Measurements from ENCODE around the gene CPLX3. TPM values are rescaled to one million over a fixed set of nuclear protein-coding genes. Genes with fewer than 3 reads are reported as not detected.
A peak's percentile ranks its signal among the peaks of the same experiment; 100 is the strongest.

CPLX3 gene
- total and polyA plus RNA-seq, 5 donors from 2014 or later = 0.35 TPM; not detected in 4

DNA sequence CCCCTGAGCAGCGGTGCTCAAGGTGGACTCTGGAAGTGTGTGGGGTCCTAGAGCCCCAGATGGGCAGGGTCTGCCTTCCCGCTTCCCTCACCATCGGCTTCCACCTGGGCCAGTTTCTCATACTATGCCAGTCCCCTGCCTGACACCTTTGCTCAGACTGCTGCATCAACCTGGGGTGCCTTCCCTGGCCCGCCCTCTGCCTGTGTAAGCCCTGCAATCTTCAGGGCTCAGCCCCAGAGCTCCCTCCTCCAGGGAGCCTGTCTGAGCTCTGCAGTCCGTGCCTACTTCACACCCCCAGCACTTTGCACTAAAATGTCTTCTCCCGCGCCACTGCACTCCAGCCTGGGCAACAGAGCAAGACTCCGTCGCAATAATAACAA, 31.5 kb upstream of the CPLX3 start:
- H3K36me3 ChIP-seq (ENCODE audit: control insufficient read depth, insufficient read depth, low read length) = peaks cover 22% of the 10 kb centered on the region

DNA sequence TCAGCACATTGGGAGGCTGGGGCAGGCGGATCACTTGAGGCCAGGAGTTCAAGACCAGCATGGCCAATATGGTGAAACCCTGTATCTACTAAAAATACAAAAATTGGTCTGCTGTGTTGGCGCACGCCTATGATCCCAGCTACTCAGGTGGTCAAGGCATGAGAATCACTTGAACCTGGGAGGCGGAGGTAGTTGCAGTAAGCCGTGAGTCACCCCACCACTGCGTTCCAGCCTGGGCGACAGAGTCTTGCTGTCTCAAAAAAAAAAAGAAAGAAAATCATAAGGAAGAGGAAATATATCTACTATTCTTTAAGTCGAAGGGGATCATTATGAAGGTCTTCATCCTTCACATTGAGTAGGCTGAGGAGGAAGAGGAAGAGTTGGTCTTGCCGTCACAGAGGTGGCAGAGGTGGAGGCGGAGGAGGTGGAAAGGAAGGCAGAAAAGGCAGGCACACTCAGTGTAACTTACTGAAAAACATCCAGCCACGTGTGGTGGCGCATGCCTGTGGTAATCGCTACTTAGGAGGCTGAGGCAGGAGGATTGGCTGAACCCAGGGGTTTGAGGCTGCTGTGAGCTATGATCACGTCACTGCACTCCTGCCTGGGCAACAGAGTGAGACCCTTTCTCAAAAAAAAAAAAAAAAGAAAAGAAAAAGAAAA, 30.3 kb upstream of the CPLX3 start:
- DNase-seq (peak in 2 of 3 donors; percentile 46 to 81), ATAC-seq (ENCODE audit: low read depth in 2 of 2) (peak; percentile 28 to 35)
- H3K4me3 ChIP-seq (ENCODE audit: low read depth, low read length) = peak overlapping the region; percentile 41
- no peaks in the 10 kb centered on the region for H3K27me3 ChIP-seq (ENCODE audit: control insufficient read depth, insufficient read depth, low read length)
- peaks cover 0 to 1% (median 0%) of the 10 kb centered on the region in 7 donors for H3K9me3 Mint-ChIP-seq
- H3K36me3 ChIP-seq (ENCODE audit: control insufficient read depth, insufficient read depth, low read length) = peaks cover 33% of the 10 kb centered on the region
- H3K4me1 Mint-ChIP-seq = peaks cover 27 to 88% (median 57%) of the 10 kb centered on the region in 4 donors
- peak overlapping the region; percentile 80 to 97 (median 88) for H3K27ac Mint-ChIP-seq
- no peaks in the 10 kb centered on the region for H3K27me3 Mint-ChIP-seq
- no peaks in the 10 kb centered on the region for H3K9me3 ChIP-seq (ENCODE audit: control insufficient read depth in 2 of 2, low read length in 2 of 2)
- peak overlapping the region; percentile 95 for H3K27ac ChIP-seq (ENCODE audit: insufficient read depth, low read length, poor library complexity, severe bottlenecking)
- H3K4me3 Mint-ChIP-seq = peak overlapping the region; percentile 64 to 85 (median 73)
- peaks cover 26% of the 10 kb centered on the region for H3K36me3 Mint-ChIP-seq
- H3K4me1 ChIP-seq (ENCODE audit: control insufficient read depth, insufficient read depth, low read length, poor library complexity, severe bottlenecking) = peaks cover 95% of the 10 kb centered on the region

More for the DNA sequence above, 31.5 kb upstream of the CPLX3 start:
- no peak overlapping the region for H3K4me3 ChIP-seq (ENCODE audit: low read depth, low read length)
- H3K27ac ChIP-seq (ENCODE audit: insufficient read depth, low read length, poor library complexity, severe bottlenecking) = peak overlapping the region; percentile 95
- no peak for DNase-seq
- H3K27me3 ChIP-seq (ENCODE audit: control insufficient read depth, insufficient read depth, low read length) = no peaks in the 10 kb centered on the region
- no peaks in the 10 kb centered on the region for H3K9me3 ChIP-seq (ENCODE audit: control insufficient read depth in 2 of 2, low read length in 2 of 2)
- Mint-ChIP-seq H3K36me3 (peaks cover 21% of the 10 kb centered on the region), H3K4me1 (peaks cover 29 to 93% (median 59%) of the 10 kb centered on the region in 4 donors), H3K27me3 (no peaks in the 10 kb centered on the region), H3K4me3 (peak overlapping the region; percentile 66 to 90 (median 86)), H3K9me3 (peaks cover 0 to 1% (median 0%) of the 10 kb centered on the region in 7 donors), H3K27ac (peak overlapping the region; percentile 80 to 95 (median 93))
- no peak for ATAC-seq (ENCODE audit: low read depth in 2 of 2)
- peaks cover 100% of the 10 kb centered on the region for H3K4me1 ChIP-seq (ENCODE audit: control insufficient read depth, insufficient read depth, low read length, poor library complexity, severe bottlenecking)

DNA sequence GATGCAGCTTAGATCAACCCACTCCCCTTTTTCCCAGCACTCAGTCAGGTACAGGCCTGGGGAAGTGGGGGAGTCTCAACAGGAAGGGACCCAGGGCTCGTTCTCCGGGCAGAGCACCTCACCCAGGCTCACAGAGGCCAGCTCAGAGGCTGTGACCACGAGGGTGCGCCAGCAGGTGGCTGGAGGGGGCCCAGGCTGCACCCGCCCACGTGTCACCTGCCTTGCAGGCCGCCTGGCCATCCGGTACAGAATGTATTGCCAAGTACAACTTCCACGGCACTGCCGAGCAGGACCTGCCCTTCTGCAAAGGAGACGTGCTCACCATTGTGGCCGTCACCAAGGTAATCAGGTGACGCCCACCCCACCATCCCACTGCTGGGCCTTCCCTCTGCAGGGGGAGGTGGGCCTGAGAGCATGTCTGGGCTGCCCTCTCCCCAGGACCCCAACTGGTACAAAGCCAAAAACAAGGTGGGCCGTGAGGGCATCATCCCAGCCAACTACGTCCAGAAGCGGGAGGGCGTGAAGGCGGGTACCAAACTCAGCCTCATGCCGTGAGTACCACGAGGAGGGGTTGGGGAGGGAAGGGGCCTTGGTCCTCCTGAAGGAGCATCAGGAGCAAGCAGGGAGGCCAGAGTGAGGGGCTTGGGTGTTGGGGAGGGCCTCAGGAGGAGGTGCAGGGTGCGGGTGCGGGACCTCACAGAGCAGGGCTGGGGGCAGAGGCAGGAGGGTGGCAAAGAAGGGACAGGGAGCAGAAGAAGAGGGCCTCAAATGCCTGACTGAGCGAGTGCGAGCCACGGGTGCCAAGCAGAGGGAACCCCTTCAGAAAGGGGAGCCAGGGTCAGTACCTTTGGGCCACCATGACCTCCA, 27.8 kb upstream of the CPLX3 start:
- ATAC-seq (ENCODE audit: low read depth in 2 of 2) (no peak), DNase-seq (no peak)
- Histone ChIP-seq H3K4me1 (ENCODE audit: control insufficient read depth, insufficient read depth, low read length, poor library complexity, severe bottlenecking) (peaks cover 70% of the 10 kb centered on the region), H3K4me3 (ENCODE audit: low read depth, low read length) (no peak overlapping the region), H3K36me3 (ENCODE audit: control insufficient read depth, insufficient read depth, low read length) (peaks cover 58% of the 10 kb centered on the region), H3K9me3 (ENCODE audit: control insufficient read depth in 2 of 2, low read length in 2 of 2) (no peaks in the 10 kb centered on the region), H3K27me3 (ENCODE audit: control insufficient read depth, insufficient read depth, low read length) (no peaks in the 10 kb centered on the region), H3K27ac (ENCODE audit: insufficient read depth, low read length, poor library complexity, severe bottlenecking) (peak overlapping the region; percentile 95)
- H3K27me3 Mint-ChIP-seq = no peaks in the 10 kb centered on the region
- H3K36me3 Mint-ChIP-seq = peaks cover 19% of the 10 kb centered on the region
- peaks cover 17 to 67% (median 38%) of the 10 kb centered on the region in 4 donors for H3K4me1 Mint-ChIP-seq
- H3K27ac Mint-ChIP-seq = peak overlapping the region; percentile 84 to 91 (median 87)
- peaks cover 0 to 1% (median 0%) of the 10 kb centered on the region in 7 donors for H3K9me3 Mint-ChIP-seq
- peak overlapping the region in 3 of 4 donors; percentile 18 to 56 (median 46) for H3K4me3 Mint-ChIP-seq

DNA sequence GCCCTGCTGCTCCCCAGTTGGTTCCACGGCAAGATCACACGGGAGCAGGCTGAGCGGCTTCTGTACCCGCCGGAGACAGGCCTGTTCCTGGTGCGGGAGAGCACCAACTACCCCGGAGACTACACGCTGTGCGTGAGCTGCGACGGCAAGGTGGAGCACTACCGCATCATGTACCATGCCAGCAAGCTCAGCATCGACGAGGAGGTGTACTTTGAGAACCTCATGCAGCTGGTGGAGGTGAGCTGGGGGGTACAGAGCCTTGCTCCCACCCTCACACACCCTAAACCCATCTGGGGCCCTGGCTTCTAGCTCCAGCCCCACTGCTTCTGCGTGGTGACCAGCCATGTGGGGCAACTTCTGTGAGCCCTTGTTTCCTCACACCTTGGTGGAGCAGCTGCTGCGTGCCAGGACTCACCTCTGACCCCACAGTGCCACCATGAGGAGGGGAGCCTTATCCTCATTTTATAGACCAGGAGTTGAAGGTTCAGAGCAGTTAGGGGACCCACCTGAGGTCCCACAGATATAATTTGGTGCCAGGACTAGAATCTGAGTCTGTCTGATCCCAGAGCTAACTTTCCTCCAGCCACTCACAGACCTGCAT, 27.1 kb upstream of the CPLX3 start:
- H3K27me3 Mint-ChIP-seq = no peaks in the 10 kb centered on the region
- H3K9me3 Mint-ChIP-seq = peaks cover 0 to 1% (median 0%) of the 10 kb centered on the region in 7 donors

DNA sequence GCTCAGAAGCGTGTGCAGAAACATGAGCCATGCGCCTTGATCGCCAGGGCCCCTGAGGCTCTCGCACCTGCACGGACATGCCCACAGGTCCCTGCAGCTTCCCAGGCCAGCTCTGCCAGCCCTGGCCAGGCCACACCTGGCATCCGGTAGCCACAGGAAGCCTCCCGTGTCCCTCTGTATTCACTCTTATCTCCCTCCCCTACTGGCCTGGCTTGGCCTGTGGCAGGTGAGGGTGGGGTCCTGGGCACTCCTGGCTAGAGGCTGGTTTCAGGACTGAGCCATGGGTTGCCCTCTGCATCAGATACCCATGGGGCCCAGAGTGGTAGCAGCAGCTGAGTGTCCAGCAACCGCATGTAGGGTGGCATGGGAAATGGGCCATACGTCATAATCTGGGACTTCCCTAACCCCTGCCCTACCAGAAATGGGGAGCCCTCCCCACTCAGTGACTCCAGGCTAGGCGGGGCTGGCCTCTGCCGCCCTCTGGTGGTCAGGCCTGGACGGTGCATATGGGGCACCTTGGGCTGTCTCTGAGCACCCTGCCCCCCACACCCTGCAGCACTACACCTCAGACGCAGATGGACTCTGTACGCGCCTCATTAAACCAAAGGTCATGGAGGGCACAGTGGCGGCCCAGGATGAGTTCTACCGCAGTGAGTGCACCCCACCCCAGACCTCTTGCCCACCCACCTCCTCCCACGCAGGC, 26.4 kb upstream of the CPLX3 start:
- H3K9me3 Mint-ChIP-seq = peaks cover 0 to under 1% (median 0%) of the 10 kb centered on the region in 7 donors
- H3K4me1 Mint-ChIP-seq = peaks cover 17 to 61% (median 35%) of the 10 kb centered on the region in 4 donors
- ATAC-seq (ENCODE audit: low read depth in 2 of 2) (peak; percentile 87 to 90), DNase-seq (peak; percentile 81 to 85 (median 83))
- Histone ChIP-seq H3K9me3 (ENCODE audit: control insufficient read depth in 2 of 2, low read length in 2 of 2) (no peaks in the 10 kb centered on the region), H3K36me3 (ENCODE audit: control insufficient read depth, insufficient read depth, low read length) (peaks cover 66% of the 10 kb centered on the region), H3K27ac (ENCODE audit: insufficient read depth, low read length, poor library complexity, severe bottlenecking) (peak overlapping the region; percentile 95), H3K4me3 (ENCODE audit: low read depth, low read length) (no peak overlapping the region), H3K4me1 (ENCODE audit: control insufficient read depth, insufficient read depth, low read length, poor library complexity, severe bottlenecking) (peaks cover 56% of the 10 kb centered on the region), H3K27me3 (ENCODE audit: control insufficient read depth, insufficient read depth, low read length) (no peaks in the 10 kb centered on the region)
- H3K4me3 Mint-ChIP-seq = peak overlapping the region in 3 of 4 donors; percentile 48 to 73 (median 62)
- H3K27me3 Mint-ChIP-seq = no peaks in the 10 kb centered on the region
- peak overlapping the region; percentile 60 to 90 (median 79) for H3K27ac Mint-ChIP-seq
- H3K36me3 Mint-ChIP-seq = peaks cover 21% of the 10 kb centered on the region

More for the DNA sequence above, 27.1 kb upstream of the CPLX3 start:
- DNase-seq (peak in 1 of 3 donors; percentile 54), ATAC-seq (ENCODE audit: low read depth in 2 of 2) (peak in 1 of 2 donors; percentile 6)
- Histone ChIP-seq H3K9me3 (ENCODE audit: control insufficient read depth in 2 of 2, low read length in 2 of 2) (no peaks in the 10 kb centered on the region), H3K4me3 (ENCODE audit: low read depth, low read length) (no peak overlapping the region), H3K27me3 (ENCODE audit: control insufficient read depth, insufficient read depth, low read length) (no peaks in the 10 kb centered on the region), H3K27ac (ENCODE audit: insufficient read depth, low read length, poor library complexity, severe bottlenecking) (peak overlapping the region; percentile 95), H3K4me1 (ENCODE audit: control insufficient read depth, insufficient read depth, low read length, poor library complexity, severe bottlenecking) (peaks cover 63% of the 10 kb centered on the region), H3K36me3 (ENCODE audit: control insufficient read depth, insufficient read depth, low read length) (peaks cover 62% of the 10 kb centered on the region)
- Mint-ChIP-seq H3K36me3 (peaks cover 24% of the 10 kb centered on the region), H3K27ac (peak overlapping the region in 2 of 3 donors; percentile 79 to 90), H3K4me1 (peaks cover 22 to 65% (median 37%) of the 10 kb centered on the region in 4 donors), H3K4me3 (peak overlapping the region in 3 of 4 donors; percentile 31 to 73 (median 62))

DNA sequence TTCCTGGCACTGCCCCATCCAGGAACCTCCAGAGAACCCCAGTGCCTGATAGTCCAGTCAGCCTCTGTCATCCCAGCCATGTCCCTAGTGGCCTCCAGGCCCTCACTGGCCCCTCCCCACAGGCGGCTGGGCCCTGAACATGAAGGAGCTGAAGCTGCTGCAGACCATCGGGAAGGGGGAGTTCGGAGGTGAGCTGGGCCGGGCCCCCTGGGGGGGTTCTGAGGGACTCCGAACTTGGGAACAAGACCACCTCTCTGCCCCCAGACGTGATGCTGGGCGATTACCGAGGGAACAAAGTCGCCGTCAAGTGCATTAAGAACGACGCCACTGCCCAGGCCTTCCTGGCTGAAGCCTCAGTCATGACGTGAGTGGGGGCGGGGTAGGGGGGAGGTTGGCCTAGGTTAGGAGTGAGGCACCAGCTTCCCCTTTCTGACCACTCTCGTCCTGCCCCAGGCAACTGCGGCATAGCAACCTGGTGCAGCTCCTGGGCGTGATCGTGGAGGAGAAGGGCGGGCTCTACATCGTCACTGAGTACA, 25.8 kb upstream of the CPLX3 start:
- Histone ChIP-seq H3K4me3 (ENCODE audit: low read depth, low read length) (no peak overlapping the region), H3K27me3 (ENCODE audit: control insufficient read depth, insufficient read depth, low read length) (no peaks in the 10 kb centered on the region), H3K36me3 (ENCODE audit: control insufficient read depth, insufficient read depth, low read length) (peaks cover 66% of the 10 kb centered on the region), H3K27ac (ENCODE audit: insufficient read depth, low read length, poor library complexity, severe bottlenecking) (peak overlapping the region; percentile 95), H3K9me3 (ENCODE audit: control insufficient read depth in 2 of 2, low read length in 2 of 2) (no peaks in the 10 kb centered on the region), H3K4me1 (ENCODE audit: control insufficient read depth, insufficient read depth, low read length, poor library complexity, severe bottlenecking) (peaks cover 50% of the 10 kb centered on the region)
- H3K27me3 Mint-ChIP-seq = no peaks in the 10 kb centered on the region
- DNase-seq (no peak), ATAC-seq (ENCODE audit: low read depth in 2 of 2) (no peak)
- no peaks in the 10 kb centered on the region for H3K9me3 Mint-ChIP-seq
- no peak overlapping the region for H3K4me3 Mint-ChIP-seq
- peak overlapping the region; percentile 60 to 90 (median 79) for H3K27ac Mint-ChIP-seq
- H3K36me3 Mint-ChIP-seq = peaks cover 20% of the 10 kb centered on the region
- peaks cover 13 to 55% (median 29%) of the 10 kb centered on the region in 4 donors for H3K4me1 Mint-ChIP-seq
